PFSK-1 (cell line): ENCODE results near the gene ASIC3.

Experiments used
- FOXP2 ChIP-seq: optimal IDR thresholded peaks from 2 replicates; pipeline ENCODE3; 2011; ENCODE audit warnings: borderline replicate concordance, control low read depth, inconsistent platforms; ENCODE audit not compliant: insufficient read depth; ENCODE audit errors: extremely low read length, extremely low read depth
- POLR2AphosphoS5 ChIP-seq: IDR thresholded peaks from 2 replicates; pipeline ENCODE4 v1.6.1; 2012; ENCODE audit warnings: low read depth, mild to moderate bottlenecking, control low read depth, low read length, moderate library complexity
- REST ChIP-seq, 2 experiments: IDR thresholded peaks; 2 replicates each; pipeline versions ENCODE4 v1.6.1 to v1.8.0; 2011 to 2012; ENCODE audit warnings: low read depth in 2 of 2, low read length in 2 of 2, control low read depth in 1 of 2, inconsistent platforms in 1 of 2, mild to moderate bottlenecking in 1 of 2, moderate library complexity in 1 of 2; ENCODE audit not compliant: insufficient read depth in 1 of 2
- SIN3A ChIP-seq: IDR thresholded peaks from 2 replicates; pipeline ENCODE4 v1.6.1; 2012; ENCODE audit warnings: mild to moderate bottlenecking, low read length, moderate library complexity, borderline replicate concordance; ENCODE audit not compliant: insufficient read depth
- TAF1 ChIP-seq: IDR thresholded peaks from 2 replicates; pipeline ENCODE4 v1.6.1; 2012; ENCODE audit warnings: low read length, control low read depth, borderline replicate concordance; ENCODE audit not compliant: insufficient read depth

Gene ASIC3

DNA sequence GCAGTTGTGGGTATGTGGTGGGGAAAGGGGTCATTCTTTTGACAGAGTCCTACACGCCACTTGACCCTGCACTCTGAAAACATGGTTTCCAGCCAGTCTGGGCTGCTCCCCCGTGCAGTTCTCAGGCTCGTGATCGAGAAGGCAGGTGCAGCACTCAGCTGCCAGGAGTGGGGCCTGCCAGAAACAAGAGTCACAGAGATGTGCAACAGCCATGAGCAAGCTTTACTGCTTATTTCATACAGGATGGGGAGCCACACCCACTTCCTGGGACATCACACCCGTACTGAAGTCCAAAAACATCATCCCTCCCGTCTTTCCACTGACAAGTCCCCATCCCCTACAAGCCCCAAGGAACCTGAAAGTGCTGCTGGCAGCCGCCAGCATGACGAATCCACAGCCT lies 33.4 kb upstream of the ASIC3 start:
- no peak for TF ChIP-seq REST (IDR thresholded peaks at IDR 0.05; ENCODE audit: insufficient read depth in 1 of 2, low read depth in 2 of 2, low read length in 2 of 2)
- TF ChIP-seq POLR2AphosphoS5 = no peak
- no peak for TF ChIP-seq TAF1
- no peak for TF ChIP-seq FOXP2

DNA sequence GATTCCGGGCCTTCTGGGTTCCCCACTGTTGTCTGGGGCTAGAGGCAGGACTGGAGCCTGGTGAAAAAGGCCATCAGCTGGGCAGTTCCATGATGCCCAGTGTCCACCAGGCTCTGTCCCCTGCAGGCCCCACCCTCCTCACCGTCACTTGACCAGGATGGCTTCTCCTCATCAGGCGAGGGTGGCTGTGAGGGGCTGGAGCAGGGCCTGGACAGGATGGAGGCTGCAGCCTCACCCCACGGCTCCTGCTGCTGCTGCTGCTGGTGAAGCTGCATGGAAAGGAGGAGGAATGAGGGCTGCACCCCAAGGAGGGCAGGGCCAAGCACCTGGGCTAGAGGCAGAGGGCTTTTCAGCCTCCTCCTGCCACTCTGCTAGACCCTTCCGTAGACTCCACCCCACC lies 32.4 kb upstream of the ASIC3 start:
- TF ChIP-seq SIN3A = no peak
- TF ChIP-seq TAF1 = no peak
- TF ChIP-seq POLR2AphosphoS5 = no peak
- TF ChIP-seq REST (IDR thresholded peaks at IDR 0.05; ENCODE audit: insufficient read depth in 1 of 2, low read depth in 2 of 2, low read length in 2 of 2) = no peak
- TF ChIP-seq FOXP2 = no peak

DNA sequence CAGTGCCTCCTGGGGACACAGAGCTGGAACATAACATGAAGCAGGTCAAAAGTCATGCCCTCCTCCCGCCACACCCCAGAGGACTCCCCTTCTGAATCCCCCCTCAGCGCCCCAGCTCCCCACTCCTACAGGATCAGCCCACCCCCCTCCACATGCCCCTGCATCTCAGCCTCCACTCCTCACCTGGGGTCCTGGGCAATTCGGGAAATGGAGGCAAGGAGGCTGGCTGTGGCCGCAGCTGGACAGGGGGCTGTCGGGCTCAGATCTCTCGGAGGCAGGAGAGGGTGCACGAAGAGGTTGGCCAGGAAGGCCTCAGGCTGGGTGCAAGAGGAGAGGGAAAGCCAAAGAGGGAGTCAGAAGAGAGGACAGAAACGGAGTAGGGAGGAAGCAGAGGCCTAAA lies 31.8 kb upstream of the ASIC3 start:
- no peak for TF ChIP-seq SIN3A
- no peak for TF ChIP-seq REST (IDR thresholded peaks at IDR 0.05; ENCODE audit: insufficient read depth in 1 of 2, low read depth in 2 of 2, low read length in 2 of 2)
- no peak for TF ChIP-seq POLR2AphosphoS5
- no peak for TF ChIP-seq TAF1
- no peak for TF ChIP-seq FOXP2

- TF ChIP-seq REST (IDR thresholded peaks at IDR 0.05; ENCODE audit: insufficient read depth in 1 of 2, low read depth in 2 of 2, low read length in 2 of 2) (no peak), SIN3A (no peak), POLR2AphosphoS5 (no peak), FOXP2 (no peak), TAF1 (no peak)
Measured at GRCh38 chr7:151016942-151017341, 31.4 kb upstream of the ASIC3 start.

- no peak for TF ChIP-seq TAF1
Measured at GRCh38 chr7:151017370-151017952, 30.9 kb upstream of the ASIC3 start.

DNA sequence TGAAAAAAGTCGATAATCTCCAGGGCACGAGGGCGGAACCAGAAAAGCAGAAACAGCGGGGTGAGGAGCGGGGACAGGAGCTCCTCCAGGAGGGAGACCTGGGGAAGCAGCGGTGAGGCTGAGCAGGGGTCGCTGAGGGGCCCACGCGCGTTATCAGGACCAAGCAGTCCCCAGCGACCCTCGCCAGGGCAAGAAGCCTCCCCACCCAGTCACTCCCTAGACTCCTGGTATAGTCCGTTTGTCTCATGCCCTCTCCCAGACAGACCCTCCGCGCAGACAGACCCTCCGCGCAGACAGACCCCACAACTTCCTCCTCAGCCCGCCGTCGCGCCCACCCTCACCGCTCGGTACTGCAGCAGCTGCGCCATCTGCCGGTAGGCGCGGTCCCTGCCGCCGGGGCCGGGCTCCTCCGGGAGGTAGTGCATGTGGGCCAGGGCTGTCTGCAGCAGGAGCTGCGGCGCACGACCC lies 30.3 kb upstream of the ASIC3 start:
- TF ChIP-seq SIN3A = no peak
- no peak for TF ChIP-seq FOXP2
- no peak for TF ChIP-seq TAF1
- no peak for TF ChIP-seq REST (IDR thresholded peaks at IDR 0.05; ENCODE audit: insufficient read depth in 1 of 2, low read depth in 2 of 2, low read length in 2 of 2)
- no peak for TF ChIP-seq POLR2AphosphoS5
